GM19351 (cell line): ENCODE data around the gene CNTNAP3B.
"Not testable (repeated sequence)": the region's sequence is repeated elsewhere in the genome, so short reads cannot be mapped to it uniquely, and the experiment has no call there.

ENCODE experiments used
- ATAC-seq: cut with Tn5 transposase; IDR thresholded peaks from one replicate; pipeline ENCODE4 v1.9.1; 2021; ENCODE audit warnings: mild to moderate bottlenecking, moderate library complexity; ENCODE audit not compliant: unreplicated experiment

The CNTNAP3B gene

DNA sequence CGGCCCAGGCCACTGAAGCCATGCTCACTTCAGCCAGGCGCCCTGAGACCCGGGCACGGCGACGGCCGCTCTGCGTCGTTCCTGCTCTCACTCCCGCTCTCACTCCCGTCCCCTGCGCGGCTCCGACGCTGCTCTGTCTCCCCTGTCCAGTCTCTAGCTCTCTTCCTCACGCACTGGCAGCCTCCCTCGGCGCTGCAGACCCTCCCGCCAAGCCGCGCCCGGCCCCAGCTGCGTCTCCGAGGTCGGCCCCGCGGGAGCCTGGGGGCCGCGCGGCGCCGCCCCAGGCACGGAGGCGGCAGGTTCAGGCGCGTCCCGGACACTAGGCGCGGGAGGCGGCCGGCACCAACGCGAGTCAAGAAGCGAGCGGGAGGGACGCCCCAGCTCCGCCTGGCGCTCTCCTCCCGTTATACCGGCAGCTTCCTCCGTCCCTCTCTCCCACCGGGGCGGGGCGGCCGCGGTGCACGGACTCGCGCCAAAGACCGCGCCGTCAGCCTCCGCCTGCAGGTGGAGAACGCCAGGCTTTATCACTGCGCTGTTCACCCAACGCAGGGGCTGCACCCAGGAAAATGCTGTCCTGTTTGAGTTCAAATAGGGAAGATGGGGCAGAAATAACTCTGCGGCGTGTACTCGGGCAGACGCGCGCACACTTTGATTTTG, at the start of gene CNTNAP3B:
Gene CNTNAP3B (minus strand): TSS at position 354 of the 657 bp plus-strand sequence. CDS start 332 bp downstream, at position 22.
- not testable (repeated sequence) for ATAC-seq

GRCh38 chr9:42160299-42160698, 31.1 kb upstream of the CNTNAP3B start:
- not testable (repeated sequence) for ATAC-seq

- ATAC-seq: not testable (repeated sequence)
These were observed 2.0 kb downstream of the CNTNAP3B start for GRCh38 chr9:42127056-42127841.

- ATAC-seq: not testable (repeated sequence)
These were observed 8.2 kb downstream of the CNTNAP3B start for GRCh38 chr9:42121007-42121406.

DNA sequence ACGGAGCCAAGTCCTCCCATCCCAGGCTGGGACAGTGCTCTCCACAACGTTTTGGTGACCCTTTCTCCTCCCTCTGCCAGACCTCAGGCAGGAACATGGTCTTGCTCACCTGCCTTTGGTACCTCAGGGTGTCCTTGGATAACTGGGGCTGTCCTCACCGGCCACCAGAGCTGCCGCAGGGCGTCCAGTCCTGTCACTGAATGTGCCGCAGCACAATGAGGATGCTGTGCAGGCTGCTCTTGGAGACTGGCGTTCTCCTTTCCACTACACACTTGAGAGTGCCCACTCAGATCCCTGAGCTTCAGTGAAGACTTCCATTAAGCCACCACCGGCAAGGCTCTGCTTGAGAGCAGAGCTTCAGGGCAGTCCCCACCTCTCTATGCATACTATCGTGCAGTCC, 33.3 kb downstream of the CNTNAP3B start:
- ATAC-seq: not testable (repeated sequence)

- not testable (repeated sequence) for ATAC-seq
These were observed 44.7 kb downstream of the CNTNAP3B start for GRCh38 chr9:42084559-42084952.

DNA sequence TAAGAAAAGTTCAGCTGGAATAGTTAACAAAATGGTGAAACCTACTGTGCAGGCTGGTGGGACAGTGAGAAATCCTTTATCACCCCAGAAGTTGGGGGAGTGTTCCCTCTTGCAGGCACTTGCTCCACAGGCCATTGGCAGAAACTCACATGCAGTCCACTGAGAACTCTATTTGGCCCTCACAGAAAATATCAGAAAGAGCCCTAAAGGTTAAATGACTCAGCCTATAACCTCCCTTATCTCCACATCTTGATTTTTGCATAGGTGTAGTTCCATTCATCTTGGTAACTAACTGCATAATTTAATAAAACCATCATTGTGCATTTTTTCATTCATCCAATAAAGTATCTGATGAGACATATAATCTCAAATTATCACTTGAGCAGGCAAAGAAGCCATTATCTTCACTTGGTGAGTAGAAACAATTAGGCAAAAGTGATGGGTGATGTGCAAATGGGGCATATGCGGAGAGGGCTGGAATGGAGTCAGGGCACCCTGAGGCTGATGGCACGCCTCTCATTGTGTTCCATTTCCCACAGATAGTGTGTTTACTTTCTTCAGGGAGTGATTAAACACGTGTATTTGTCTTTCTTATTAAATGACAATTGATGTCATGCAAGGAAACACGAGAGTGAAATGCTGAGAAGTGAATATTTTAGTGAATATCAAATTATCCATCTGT, 45.2 kb downstream of the CNTNAP3B start:
- not testable (repeated sequence) for ATAC-seq

DNA sequence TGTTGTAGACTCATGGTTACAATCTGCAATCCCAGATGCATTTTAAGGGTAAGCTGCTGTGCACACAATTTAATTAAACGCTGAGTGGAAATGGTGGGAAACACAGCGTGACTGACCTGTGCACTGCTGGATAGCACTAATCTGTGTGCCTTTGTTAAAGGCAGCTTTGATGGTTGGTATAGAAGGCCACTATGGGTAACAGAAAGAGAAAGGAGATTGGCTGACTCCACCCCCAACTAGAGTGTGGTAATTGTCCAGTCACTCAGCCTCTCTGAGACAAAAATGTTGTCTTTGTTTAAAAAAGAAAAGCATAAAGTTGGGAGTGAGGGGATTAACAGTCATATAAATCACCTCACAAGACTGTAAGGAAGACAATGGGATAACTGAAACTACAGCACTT, 48.9 kb downstream of the CNTNAP3B start:
- not testable (repeated sequence) for ATAC-seq

DNA sequence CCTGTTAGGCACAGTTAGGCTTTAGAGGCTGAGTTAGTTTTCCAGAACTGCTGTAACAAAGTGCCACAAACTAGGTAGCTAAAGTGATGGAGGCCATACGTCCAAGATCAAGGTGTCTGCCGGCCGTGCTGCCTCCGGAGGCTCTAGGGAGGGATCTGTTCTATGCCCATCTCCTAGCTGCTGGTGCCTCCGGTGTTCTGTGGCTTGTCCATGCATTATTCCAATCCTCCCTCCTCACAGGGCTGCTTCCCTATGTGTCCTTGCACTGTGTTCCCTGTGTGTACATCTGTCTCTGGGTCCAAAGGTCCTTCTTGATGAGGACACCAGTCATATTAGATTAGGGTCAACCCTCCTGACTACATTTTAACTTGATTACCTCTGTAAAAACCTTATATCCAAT, 54.4 kb downstream of the CNTNAP3B start:
- ATAC-seq: not testable (repeated sequence)

DNA sequence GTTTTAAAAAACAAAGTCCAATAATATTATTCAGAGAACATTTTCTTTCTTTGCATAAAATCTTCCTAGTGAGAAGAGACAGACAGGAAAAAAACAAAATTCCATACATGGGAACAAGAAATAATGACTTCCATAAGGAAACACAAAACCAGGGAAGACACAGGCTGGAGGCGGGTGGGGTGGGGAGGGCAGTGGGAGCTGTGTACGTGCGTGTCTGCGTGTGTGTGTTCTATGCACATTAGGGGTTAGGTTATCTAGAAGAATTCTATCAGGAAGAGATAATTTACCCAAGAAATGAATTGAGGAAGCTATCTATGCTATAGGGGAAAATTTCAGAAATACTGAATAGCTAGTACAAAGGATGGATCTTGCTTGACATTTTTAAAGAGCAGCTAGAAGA, 58.2 kb downstream of the CNTNAP3B start:
- ATAC-seq: not testable (repeated sequence)

- ATAC-seq: not testable (repeated sequence)
These were observed 59.0 kb downstream of the CNTNAP3B start for GRCh38 chr9:42070035-42070799.

- ATAC-seq: not testable (repeated sequence)
These were observed 75.4 kb downstream of the CNTNAP3B start for GRCh38 chr9:42053874-42054273.

- not testable (repeated sequence) for ATAC-seq
These were observed 78.5 kb downstream of the CNTNAP3B start for GRCh38 chr9:42050701-42051100.

- not testable (repeated sequence) for ATAC-seq
These were observed 84.7 kb downstream of the CNTNAP3B start for GRCh38 chr9:42044422-42045010.

- not testable (repeated sequence) for ATAC-seq
These were observed 95.7 kb downstream of the CNTNAP3B start for GRCh38 chr9:42033541-42033940.

GRCh38 chr9:42020639-42021038, 108.6 kb downstream of the CNTNAP3B start:
- ATAC-seq: not testable (repeated sequence)

DNA sequence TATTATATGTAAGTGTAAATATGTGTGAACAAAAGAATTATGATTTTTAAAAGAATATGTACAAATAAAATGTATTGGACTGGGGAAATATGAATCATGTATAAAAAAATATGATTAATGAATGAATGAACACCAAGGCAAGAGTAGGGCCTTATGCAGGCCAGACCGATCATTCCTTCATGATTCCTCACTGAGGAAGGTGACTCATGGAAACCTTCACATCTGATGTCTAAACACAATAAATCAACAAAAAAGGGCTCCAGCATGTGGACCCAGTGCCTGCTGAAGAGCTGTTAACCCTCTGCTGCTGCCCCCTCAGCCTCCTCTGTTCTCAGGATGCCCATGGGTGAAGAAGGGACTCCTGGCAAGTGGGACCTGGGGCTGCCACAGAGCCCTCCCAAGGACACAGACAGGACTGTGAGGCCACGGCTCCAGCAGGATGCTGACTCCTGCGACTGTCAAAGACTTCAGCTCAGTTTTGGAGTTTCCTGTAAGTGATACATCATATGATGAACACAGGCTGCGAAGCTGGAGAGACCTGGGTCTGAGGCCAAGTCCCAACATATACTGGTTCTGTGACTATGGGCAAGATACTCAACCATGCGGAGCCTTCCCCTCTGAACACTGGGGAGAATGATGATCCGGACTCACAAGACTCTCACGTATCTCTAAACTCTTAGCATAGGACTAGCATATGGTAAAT, 110.9 kb downstream of the CNTNAP3B start:
- not testable (repeated sequence) for ATAC-seq

DNA sequence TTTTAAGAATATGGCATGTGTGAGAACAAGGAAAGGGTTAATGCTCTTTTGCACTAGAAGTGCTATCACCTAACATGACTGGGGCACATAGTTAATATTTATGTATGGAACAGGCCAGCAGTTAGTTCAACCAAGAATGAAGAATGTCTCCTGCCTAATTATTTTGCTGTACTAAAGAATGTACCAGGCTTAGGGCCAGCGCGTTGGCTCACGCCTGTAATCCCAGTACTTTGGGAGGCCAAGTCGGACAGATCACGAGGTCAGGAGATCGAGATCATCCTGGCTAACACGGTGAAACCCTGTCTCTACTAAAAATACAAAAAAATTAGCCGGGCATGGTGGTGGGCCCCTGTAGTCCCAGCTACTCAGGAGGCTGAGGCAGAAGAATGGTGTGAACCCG, 114.9 kb downstream of the CNTNAP3B start:
- ATAC-seq: not testable (repeated sequence)

DNA sequence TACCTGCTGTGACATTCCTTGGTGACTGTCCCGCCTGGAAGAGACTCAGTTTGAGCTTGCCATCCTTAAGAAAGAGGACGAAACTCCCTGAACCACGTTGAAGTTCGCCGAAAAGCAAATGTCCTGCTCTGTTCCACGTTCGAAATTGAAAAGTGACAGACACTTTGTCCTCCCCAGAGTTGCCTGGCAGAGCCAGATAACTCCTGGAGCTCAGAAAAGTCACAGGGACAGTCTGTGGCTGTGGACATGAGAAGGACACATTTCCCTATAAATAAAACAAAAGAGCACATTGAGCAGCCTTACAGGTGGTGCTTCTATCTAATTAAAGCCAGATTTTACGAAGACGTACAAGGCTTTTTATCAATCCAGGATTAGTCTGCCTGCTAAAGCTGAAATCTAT, 137.6 kb downstream of the CNTNAP3B start:
- not testable (repeated sequence) for ATAC-seq

DNA sequence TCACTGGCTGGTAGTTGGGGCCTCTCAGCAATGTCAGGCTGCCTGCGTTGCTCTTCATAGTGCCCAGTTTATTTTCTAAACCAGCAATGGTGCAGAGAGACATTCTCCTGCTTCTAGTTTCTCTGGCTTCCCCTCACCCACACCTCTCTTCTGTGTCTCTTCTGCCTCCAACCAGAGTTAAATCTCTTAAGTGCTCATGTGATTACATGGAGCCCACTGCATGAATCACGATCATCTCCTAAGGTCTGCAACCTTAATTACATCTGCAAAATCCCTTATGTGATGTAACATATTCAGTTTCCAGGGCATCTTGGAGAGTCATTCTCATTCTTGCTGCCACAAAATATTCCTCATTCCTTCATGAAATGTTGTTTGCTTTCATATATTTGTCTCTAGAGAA, 149.0 kb downstream of the CNTNAP3B start:
- ATAC-seq: not testable (repeated sequence)
